ENCODE results near the gene AGMO.

AGMO gene

DNA sequence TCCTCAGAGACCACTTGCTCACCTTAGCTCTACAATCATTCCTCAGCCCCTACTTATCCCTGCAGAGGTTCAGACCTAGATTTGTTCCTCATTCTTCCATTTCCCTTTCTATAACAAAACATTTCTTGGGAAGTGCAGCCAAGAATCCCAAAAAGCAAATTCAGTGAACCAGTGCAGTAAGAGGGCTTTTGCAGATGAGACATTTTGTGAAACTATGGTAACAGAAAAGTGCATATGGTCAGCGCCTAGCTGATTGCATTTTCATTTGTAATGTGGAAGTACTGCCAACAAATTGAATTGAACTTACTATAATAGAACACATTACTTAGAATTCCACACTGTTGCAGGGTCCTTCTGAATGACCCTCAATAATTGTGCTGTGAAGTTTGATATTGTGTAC lies 18.6 kb downstream of the AGMO start:
- TF ChIP-seq, protein P1, sequence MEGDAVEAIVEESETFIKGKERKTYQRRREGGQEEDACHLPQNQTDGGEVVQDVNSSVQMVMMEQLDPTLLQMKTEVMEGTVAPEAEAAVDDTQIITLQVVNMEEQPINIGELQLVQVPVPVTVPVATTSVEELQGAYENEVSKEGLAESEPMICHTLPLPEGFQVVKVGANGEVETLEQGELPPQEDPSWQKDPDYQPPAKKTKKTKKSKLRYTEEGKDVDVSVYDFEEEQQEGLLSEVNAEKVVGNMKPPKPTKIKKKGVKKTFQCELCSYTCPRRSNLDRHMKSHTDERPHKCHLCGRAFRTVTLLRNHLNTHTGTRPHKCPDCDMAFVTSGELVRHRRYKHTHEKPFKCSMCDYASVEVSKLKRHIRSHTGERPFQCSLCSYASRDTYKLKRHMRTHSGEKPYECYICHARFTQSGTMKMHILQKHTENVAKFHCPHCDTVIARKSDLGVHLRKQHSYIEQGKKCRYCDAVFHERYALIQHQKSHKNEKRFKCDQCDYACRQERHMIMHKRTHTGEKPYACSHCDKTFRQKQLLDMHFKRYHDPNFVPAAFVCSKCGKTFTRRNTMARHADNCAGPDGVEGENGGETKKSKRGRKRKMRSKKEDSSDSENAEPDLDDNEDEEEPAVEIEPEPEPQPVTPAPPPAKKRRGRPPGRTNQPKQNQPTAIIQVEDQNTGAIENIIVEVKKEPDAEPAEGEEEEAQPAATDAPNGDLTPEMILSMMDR (IDR thresholded peaks at IDR 0.05; ENCODE audit: low read depth, low read length, poor library complexity, severe bottlenecking), result no peak
- TF ChIP-seq EZH2phosphoT487 (IDR thresholded peaks at IDR 0.05; ENCODE audit: borderline replicate concordance, low read length), result no peak
- H3K9me2 ChIP-seq (replicated peaks; ENCODE audit: control insufficient read depth, low read length), result no peaks in the 10 kb centered on the region

DNA sequence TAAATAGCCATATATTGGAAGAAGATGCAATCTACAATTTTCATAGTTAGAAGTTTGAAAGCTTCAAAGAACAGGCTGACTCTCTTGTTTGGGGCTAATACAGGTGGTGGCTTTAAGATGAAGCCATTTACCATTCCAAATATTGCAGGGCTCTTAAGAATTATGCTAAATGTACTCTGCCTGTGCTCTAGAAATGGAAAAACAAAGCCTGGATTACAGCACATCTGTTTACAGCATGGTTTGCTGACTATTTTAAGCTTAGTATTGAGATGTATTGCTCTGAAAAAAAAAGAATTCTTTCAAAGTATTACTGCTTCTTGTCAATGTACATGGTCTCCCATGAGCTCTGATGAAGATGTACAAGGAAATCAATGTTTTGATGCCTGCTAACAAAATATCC lies 34.2 kb downstream of the AGMO start:
- Histone ChIP-seq H3K4me1 (ENCODE audit: control insufficient read depth, low read length) (no peaks in the 10 kb centered on the region), H3K9me3 (ENCODE audit: control insufficient read depth, insufficient read depth, low read length) (peaks cover 4% of the 10 kb centered on the region; the same call in 1 of the 2 replicates), H3K79me2 (ENCODE audit: control insufficient read depth, low read length) (no peaks in the 10 kb centered on the region), H3K9me2 (replicated peaks; ENCODE audit: control insufficient read depth, low read length) (no peaks in the 10 kb centered on the region), H3K4me3 (ENCODE audit: low read length) (no peak overlapping the region), H3K27me3 (ENCODE audit: control insufficient read depth, low read length) (no peaks in the 10 kb centered on the region), H4K20me1 (ENCODE audit: control insufficient read depth, insufficient read depth, low read depth, low read length) (no peaks in the 10 kb centered on the region), H3K27ac (ENCODE audit: low read depth, low read length) (no peak overlapping the region), H3K4me2 (ENCODE audit: low read length) (no peak overlapping the region), H3K36me3 (ENCODE audit: control insufficient read depth, low read length) (no peaks in the 10 kb centered on the region), H3F3A (ENCODE audit: control insufficient read depth, insufficient read depth) (no peaks in the 10 kb centered on the region)
- TF ChIP-seq, protein P1 (IDR thresholded peaks at IDR 0.05; ENCODE audit: low read depth, low read length, poor library complexity, severe bottlenecking), result no peak
- no peak for TF ChIP-seq EZH2phosphoT487 (IDR thresholded peaks at IDR 0.05; ENCODE audit: borderline replicate concordance, low read length)

More for the DNA sequence above, 18.6 kb downstream of the AGMO start:
- no peaks in the 10 kb centered on the region for H3K4me1 ChIP-seq (ENCODE audit: control insufficient read depth, low read length)
- 0 out of 2 replicates have a peak, but pooled peaks cover 4% of the 10 kb centered on the region for H3K9me3 ChIP-seq (ENCODE audit: control insufficient read depth, insufficient read depth, low read length)
- no peaks in the 10 kb centered on the region for H3K27me3 ChIP-seq (ENCODE audit: control insufficient read depth, low read length)
- H3K27ac ChIP-seq (ENCODE audit: low read depth, low read length), result no peak overlapping the region
- H3K4me2 ChIP-seq (ENCODE audit: low read length), result no peak overlapping the region
- H3K4me3 ChIP-seq (ENCODE audit: low read length), result no peak overlapping the region
- H3F3A ChIP-seq (ENCODE audit: control insufficient read depth, insufficient read depth), result no peaks in the 10 kb centered on the region
- H3K79me2 ChIP-seq (ENCODE audit: control insufficient read depth, low read length), result no peaks in the 10 kb centered on the region
- no peaks in the 10 kb centered on the region for H3K36me3 ChIP-seq (ENCODE audit: control insufficient read depth, low read length)
- no peaks in the 10 kb centered on the region for H4K20me1 ChIP-seq (ENCODE audit: control insufficient read depth, insufficient read depth, low read depth, low read length)

DNA sequence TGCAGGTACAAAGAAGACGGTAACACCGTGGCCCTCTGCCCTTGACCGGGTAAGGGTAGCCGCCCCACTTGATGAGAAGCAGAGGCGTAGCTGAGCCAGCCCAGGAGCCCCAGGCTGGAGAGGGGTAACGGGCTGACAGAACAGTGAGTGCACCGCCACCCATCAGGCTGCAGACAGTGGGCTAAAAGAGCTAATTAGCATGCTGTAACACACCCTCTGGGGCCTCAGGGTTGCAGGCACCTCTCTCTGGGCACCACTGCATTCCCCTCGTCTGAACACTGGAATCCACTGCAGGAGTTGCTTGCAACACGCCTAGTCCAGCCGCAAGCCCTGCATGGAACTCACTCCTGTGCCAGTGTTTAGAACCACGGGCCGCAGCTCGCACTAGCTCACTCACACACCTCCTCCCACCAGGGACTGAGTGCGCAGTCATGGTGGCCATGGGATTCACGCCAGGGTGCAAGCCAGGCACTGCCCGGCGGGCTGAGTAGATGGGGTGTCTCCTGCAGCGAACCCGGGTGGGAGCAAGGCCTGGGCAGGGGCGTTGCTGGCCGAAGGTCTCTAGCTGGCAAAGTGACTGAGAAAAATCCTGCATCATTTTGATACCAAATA lies 36.1 kb downstream of the AGMO start:
- TF ChIP-seq, protein P1 (IDR thresholded peaks at IDR 0.05; ENCODE audit: low read depth, low read length, poor library complexity, severe bottlenecking), result no peak
- TF ChIP-seq EZH2phosphoT487 (IDR thresholded peaks at IDR 0.05; ENCODE audit: borderline replicate concordance, low read length), result no peak
- Histone ChIP-seq H3K9me3 (ENCODE audit: control insufficient read depth, insufficient read depth, low read length) (no peaks in the 10 kb centered on the region; the same call in 1 of the 2 replicates), H3K4me2 (ENCODE audit: low read length) (no peak overlapping the region), H3K4me3 (ENCODE audit: low read length) (no peak overlapping the region), H3F3A (ENCODE audit: control insufficient read depth, insufficient read depth) (no peaks in the 10 kb centered on the region), H3K9me2 (replicated peaks; ENCODE audit: control insufficient read depth, low read length) (no peaks in the 10 kb centered on the region), H3K36me3 (ENCODE audit: control insufficient read depth, low read length) (no peaks in the 10 kb centered on the region), H3K4me1 (ENCODE audit: control insufficient read depth, low read length) (no peaks in the 10 kb centered on the region), H3K27ac (ENCODE audit: low read depth, low read length) (no peak overlapping the region), H4K20me1 (ENCODE audit: control insufficient read depth, insufficient read depth, low read depth, low read length) (no peaks in the 10 kb centered on the region), H3K27me3 (ENCODE audit: control insufficient read depth, low read length) (no peaks in the 10 kb centered on the region), H3K79me2 (ENCODE audit: control insufficient read depth, low read length) (no peaks in the 10 kb centered on the region)
